K562 (cell line): ENCODE measurements around the gene TSSK2. TPM values are rescaled to one million over a fixed set of nuclear protein-coding genes. Genes with fewer than 3 reads are reported as not detected.

Source experiments
- CAMTA2 ChIP-seq: fragments of 250-450 bp; sonication (Bioruptor Pico); conservative IDR thresholded peaks from 2 replicates; pipeline ENCODE4 v1.5.1; 2022
- CBX2 ChIP-seq: fragments of 200-600 bp; sonication (generic); IDR thresholded peaks from one replicate; pipeline ENCODE4 v1.6.1; 2012; ENCODE audit warnings: mild to moderate bottlenecking, low read length, inconsistent platforms; ENCODE audit not compliant: insufficient read depth, poor library complexity, severe bottlenecking
- ELF1 ChIP-seq: fragments of 200-800 bp; sonication (Bioruptor generic); IDR thresholded peaks from 2 replicates; pipeline ENCODE4 v1.6.1; 2016; ENCODE audit warnings: missing genetic modification characterization, missing compliant biosample characterization
- FOXM1 ChIP-seq, 2 experiments: fragments of 450-650 bp in 1 of 2; sonication (generic) in 1 of 2; formaldehyde crosslinking in 1 of 2; IDR thresholded peaks; 2 replicates each; pipeline versions ENCODE4 v1.6.1 to v1.9.0; 2017 to 2022; ENCODE audit warnings: low read depth in 2 of 2, mild to moderate bottlenecking in 2 of 2, missing genetic modification reagents in 1 of 2, moderate library complexity in 1 of 2
- HDAC6 ChIP-seq: IDR thresholded peaks from 2 replicates; pipeline ENCODE4 v1.6.1; 2012; ENCODE audit warnings: low read depth, mild to moderate bottlenecking, control low read depth, inconsistent platforms, low read length, moderate library complexity
- MCM3 ChIP-seq: fragments of 450-650 bp; IDR thresholded peaks from 2 replicates; pipeline ENCODE4 v1.6.1; 2016
- MYNN ChIP-seq, 2 experiments: sonication (generic); formaldehyde crosslinking in 1 of 2; IDR thresholded peaks; 2 replicates each; pipeline versions ENCODE4 v1.5.0 to v1.6.1; 2016 to 2020; ENCODE audit warnings: antibody characterized with exemption in 1 of 2, missing genetic modification reagents in 1 of 2
- NCOA1 ChIP-seq: fragments of 450-650 bp; IDR thresholded peaks from 2 replicates; pipeline ENCODE4 v1.6.1; 2016; ENCODE audit warnings: low read depth
- NFE2 ChIP-seq: IDR thresholded peaks from 2 replicates; pipeline ENCODE4 v1.6.1; 2014; ENCODE audit warnings: antibody characterized with exemption, low read depth
- NFXL1 ChIP-seq: fragments of 450-650 bp; formaldehyde crosslinking; IDR thresholded peaks from 2 replicates; pipeline ENCODE4 v1.4.0; 2021; ENCODE audit warnings: mild to moderate bottlenecking
- POLR2A ChIP-seq: fragments of 450-650 bp; conservative IDR thresholded peaks from 2 replicates; pipeline ENCODE4 v1.6.1; 2016
- RBM22 ChIP-seq: fragments of 200-400 bp; formaldehyde crosslinking; IDR thresholded peaks from 2 replicates; pipeline ENCODE4 v1.6.1; 2018; ENCODE audit warnings: low read length, low read depth; ENCODE audit not compliant: poor library complexity, severe bottlenecking
- RUNX1 ChIP-seq: sonication (generic); IDR thresholded peaks from 2 replicates; pipeline ENCODE4 v1.6.1; 2016; ENCODE audit warnings: antibody characterized with exemption, low read depth
- SAFB ChIP-seq: fragments of 200-400 bp; formaldehyde crosslinking; IDR thresholded peaks from 2 replicates; pipeline ENCODE4 v1.6.1; 2017; ENCODE audit warnings: low read depth, low read length, borderline replicate concordance
- SMAD3 ChIP-seq: fragments of 450-650 bp; formaldehyde crosslinking; conservative IDR thresholded peaks from 2 replicates; pipeline ENCODE4 v1.4.0; 2020; ENCODE audit warnings: mild to moderate bottlenecking
- SP2 ChIP-seq: IDR thresholded peaks from 2 replicates; pipeline ENCODE4 v1.6.1; 2011; ENCODE audit warnings: mild to moderate bottlenecking, low read depth, low read length, moderate library complexity; ENCODE audit not compliant: poor library complexity, severe bottlenecking; ENCODE audit errors: extremely low read depth
- SPI1 ChIP-seq: IDR thresholded peaks from 2 replicates; pipeline ENCODE4 v1.6.1; 2011; ENCODE audit warnings: low read depth, low read length, control low read depth, borderline replicate concordance
- TEAD2 ChIP-seq: fragments of 450-650 bp; IDR thresholded peaks from 2 replicates; pipeline ENCODE4 v1.6.1; 2016; ENCODE audit warnings: missing genetic modification characterization, control low read depth, missing compliant biosample characterization
- ZC3H8 ChIP-seq: fragments of 450-650 bp; IDR thresholded peaks from 2 replicates; pipeline ENCODE4 v1.6.1; 2017
- ZNF507 ChIP-seq: conservative IDR thresholded peaks from 2 replicates; pipeline ENCODE4 v1.6.1; 2017; ENCODE audit warnings: missing genetic modification characterization, missing compliant biosample characterization
- ZNF589 ChIP-seq: fragments of 200-800 bp; sonication (Bioruptor generic); IDR thresholded peaks from 2 replicates; pipeline ENCODE4 v1.6.1; 2016; ENCODE audit warnings: low read depth, missing genetic modification characterization, missing compliant biosample characterization
- polyA plus RNA-seq, 8 experiments: library from polyadenylated mRNA; depleted of rRNA in 4 of 8; stranded (reverse) in 5 of 8; unstranded in 3 of 8; fragments of >200 nt; fragmentation: Nextera tagmentation in 2 of 8; fragmentation: Illumina TruSeq in 1 of 8; extraction: Ambion mirVana in 2 of 8; extraction: Trizol in 1 of 8; gene quantifications; 2 replicates each; pipeline versions ENCODE4 v1.2.1 to v1.2.3, GENCODE V29; 2011 to 2014; ENCODE audit warnings: inconsistent platforms in 1 of 8, missing spikeins in 1 of 8
- total RNA-seq, 7 experiments: library from RNA; depleted of rRNA in 6 of 7; stranded (reverse); fragments of >200 nt in 6 of 7; fragmentation: Illumina TruSeq in 2 of 7; extraction: Trizol in 2 of 7; gene quantifications; 2 replicates each; pipeline versions ENCODE4 v1.2.1 to v1.2.3, GENCODE V29; 2011 to 2021; ENCODE audit warnings: low replicate concordance in 1 of 7
- TF ChIP-seq, protein P1 (sequence below): sonication (generic); formaldehyde crosslinking; IDR thresholded peaks from 2 replicates; pipeline ENCODE4 v1.8.1; 2023; ENCODE audit warnings: mild to moderate bottlenecking, missing genetic modification reagents
- TF ChIP-seq, protein P2 (sequence below): fragments of 150-350 bp; conservative IDR thresholded peaks from 2 replicates; pipeline ENCODE4 v1.6.1; 2014; ENCODE audit warnings: low read length
- TF ChIP-seq, protein P3 (sequence below): fragments of 450-650 bp; formaldehyde crosslinking; IDR thresholded peaks from 2 replicates; pipeline ENCODE4 v1.4.0; 2022; ENCODE audit warnings: missing genetic modification characterization

TSSK2 gene
- total and polyA plus RNA-seq, 9 of the 15 experiments (the other 6 are each of a cell fraction or from before 2014, with no cell fraction given) = 0.04 TPM; not detected in 8

DNA sequence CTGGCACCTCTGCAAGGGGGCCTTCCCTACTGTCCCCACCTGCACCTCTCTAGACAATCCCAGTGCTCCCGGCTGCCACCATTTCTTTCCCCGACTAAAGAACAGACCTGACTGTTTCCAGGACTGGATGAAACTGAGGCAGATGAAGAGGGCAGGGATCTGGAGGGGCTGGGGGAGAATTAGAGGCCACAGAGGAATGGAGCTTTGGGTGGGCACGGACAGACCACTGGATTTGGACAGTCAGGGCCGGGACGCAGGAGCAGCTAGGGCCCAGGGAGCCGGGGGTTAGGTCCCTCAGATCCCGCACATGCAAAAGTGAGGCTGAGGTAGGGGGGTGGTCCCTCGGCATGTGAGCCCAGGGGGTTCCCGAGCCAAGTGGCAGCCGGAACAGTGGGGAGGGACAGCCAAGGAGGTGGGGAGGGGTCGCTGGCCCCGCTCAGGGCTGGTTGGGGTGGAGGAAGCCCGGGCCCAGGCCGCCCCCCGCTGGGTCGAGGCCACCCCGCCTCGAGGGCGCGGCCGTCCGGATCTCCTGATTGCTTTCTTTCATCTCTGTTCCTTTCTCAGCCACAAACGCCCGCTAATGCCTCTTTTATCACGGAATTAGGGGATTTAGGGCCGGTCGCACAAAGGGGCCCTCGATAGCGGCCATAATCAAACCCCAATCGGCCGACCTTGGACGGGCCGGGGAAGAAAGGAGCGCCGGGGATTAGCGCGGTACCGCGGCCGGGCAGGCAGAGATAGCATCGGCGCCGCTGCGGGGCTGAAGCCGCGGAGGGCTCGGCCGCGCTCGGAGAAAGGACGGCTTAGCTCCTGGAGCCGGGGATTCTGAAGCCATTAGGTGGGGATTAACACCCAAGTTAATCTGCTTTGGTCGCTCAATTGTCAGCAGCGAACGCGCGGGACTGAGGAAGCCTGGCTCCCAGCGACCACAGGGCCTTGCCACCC, 38.2 kb downstream of the TSSK2 start (continued):
- TF ChIP-seq, protein P1, sequence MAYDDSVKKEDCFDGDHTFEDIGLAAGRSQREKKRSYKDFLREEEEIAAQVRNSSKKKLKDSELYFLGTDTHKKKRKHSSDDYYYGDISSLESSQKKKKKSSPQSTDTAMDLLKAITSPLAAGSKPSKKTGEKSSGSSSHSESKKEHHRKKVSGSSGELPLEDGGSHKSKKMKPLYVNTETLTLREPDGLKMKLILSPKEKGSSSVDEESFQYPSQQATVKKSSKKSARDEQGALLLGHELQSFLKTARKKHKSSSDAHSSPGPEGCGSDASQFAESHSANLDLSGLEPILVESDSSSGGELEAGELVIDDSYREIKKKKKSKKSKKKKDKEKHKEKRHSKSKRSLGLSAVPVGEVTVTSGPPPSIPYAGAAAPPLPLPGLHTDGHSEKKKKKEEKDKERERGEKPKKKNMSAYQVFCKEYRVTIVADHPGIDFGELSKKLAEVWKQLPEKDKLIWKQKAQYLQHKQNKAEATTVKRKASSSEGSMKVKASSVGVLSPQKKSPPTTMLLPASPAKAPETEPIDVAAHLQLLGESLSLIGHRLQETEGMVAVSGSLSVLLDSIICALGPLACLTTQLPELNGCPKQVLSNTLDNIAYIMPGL (CRISPR knock-in tag) = 0 out of 2 replicates have a peak, but pooled peaks have one; percentile 29
- no peak for TF ChIP-seq RUNX1
- TF ChIP-seq, protein P2, sequence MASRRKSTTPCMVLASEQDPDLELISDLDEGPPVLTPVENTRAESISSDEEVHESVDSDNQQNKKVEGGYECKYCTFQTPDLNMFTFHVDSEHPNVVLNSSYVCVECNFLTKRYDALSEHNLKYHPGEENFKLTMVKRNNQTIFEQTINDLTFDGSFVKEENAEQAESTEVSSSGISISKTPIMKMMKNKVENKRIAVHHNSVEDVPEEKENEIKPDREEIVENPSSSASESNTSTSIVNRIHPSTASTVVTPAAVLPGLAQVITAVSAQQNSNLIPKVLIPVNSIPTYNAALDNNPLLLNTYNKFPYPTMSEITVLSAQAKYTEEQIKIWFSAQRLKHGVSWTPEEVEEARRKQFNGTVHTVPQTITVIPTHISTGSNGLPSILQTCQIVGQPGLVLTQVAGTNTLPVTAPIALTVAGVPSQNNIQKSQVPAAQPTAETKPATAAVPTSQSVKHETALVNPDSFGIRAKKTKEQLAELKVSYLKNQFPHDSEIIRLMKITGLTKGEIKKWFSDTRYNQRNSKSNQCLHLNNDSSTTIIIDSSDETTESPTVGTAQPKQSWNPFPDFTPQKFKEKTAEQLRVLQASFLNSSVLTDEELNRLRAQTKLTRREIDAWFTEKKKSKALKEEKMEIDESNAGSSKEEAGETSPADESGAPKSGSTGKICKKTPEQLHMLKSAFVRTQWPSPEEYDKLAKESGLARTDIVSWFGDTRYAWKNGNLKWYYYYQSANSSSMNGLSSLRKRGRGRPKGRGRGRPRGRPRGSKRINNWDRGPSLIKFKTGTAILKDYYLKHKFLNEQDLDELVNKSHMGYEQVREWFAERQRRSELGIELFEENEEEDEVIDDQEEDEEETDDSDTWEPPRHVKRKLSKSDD = no peak
- TF ChIP-seq SAFB = no peak
- TF ChIP-seq CBX2 = no peak
- no peak for TF ChIP-seq ZNF589 (CRISPR knock-in tag)
- no peak for TF ChIP-seq ZC3H8
- TF ChIP-seq HDAC6 = 0 out of 2 replicates have a peak, but pooled peaks have one; percentile 49
- no peak for TF ChIP-seq NFXL1
- no peak for TF ChIP-seq ELF1 (tag)
- TF ChIP-seq MCM3 = no peak
- TF ChIP-seq, protein P3, sequence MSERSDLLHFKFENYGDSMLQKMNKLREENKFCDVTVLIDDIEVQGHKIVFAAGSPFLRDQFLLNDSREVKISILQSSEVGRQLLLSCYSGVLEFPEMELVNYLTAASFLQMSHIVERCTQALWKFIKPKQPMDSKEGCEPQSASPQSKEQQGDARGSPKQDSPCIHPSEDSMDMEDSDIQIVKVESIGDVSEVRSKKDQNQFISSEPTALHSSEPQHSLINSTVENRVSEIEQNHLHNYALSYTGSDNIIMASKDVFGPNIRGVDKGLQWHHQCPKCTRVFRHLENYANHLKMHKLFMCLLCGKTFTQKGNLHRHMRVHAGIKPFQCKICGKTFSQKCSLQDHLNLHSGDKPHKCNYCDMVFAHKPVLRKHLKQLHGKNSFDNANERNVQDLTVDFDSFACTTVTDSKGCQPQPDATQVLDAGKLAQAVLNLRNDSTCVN = no peak
- TF ChIP-seq SP2 = no peak
- TF ChIP-seq FOXM1 (IDR thresholded peaks at IDR 0.05; ENCODE audit: low read depth) = no peak
- TF ChIP-seq FOXM1 (CRISPR knock-in tag; IDR thresholded peaks at IDR 0.05; ENCODE audit: low read depth) = no peak
- 0 out of 2 replicates have a peak, but pooled peaks have one; percentile 21 for TF ChIP-seq SPI1
- no peak for TF ChIP-seq NCOA1
- no peak for TF ChIP-seq ZNF507
- TF ChIP-seq TEAD2 = no peak
- TF ChIP-seq POLR2A = no peak
- TF ChIP-seq NFE2 = no peak
- TF ChIP-seq SMAD3 (CRISPR knock-in tag) = no peak
- TF ChIP-seq MYNN (IDR thresholded peaks at IDR 0.05) = no peak
- no peak for TF ChIP-seq MYNN (CRISPR knock-in tag; IDR thresholded peaks at IDR 0.05)
- TF ChIP-seq CAMTA2 = no peak
- TF ChIP-seq RBM22 = no peak
